Caki2 (cell line): ENCODE data around the gene PCSK6. TPM values are rescaled to one million over a fixed set of nuclear protein-coding genes. Genes with fewer than 3 reads are reported as not detected.
A peak's percentile ranks its signal among the peaks of the same experiment; 100 is the strongest.
"Not testable (repeated sequence)": the region's sequence is repeated elsewhere in the genome, so short reads cannot be mapped to it uniquely, and the experiment has no call there.

Experiments
- DNase-seq: peaks from one replicate; pipeline ENCODE4 v3.0.0-alpha.2; 2015; ENCODE audit warnings: low read depth
- in situ Hi-C: cut with HindIII; loops from 2 replicates; pipeline ENCODE4 v1.10.0; 2016; ENCODE audit warnings: low sequenced_read_pairs, low pct_unique_long_range_greater_than_20kb, mixed read lengths
- total RNA-seq: library from RNA; depleted of rRNA; stranded (reverse); fragments of >200 nt; shearing (Covaris generic); gene quantifications from 2 replicates; pipeline ENCODE4 v1.2.3, GENCODE V29; 2014; ENCODE audit warnings: low replicate concordance

PCSK6 gene
- total RNA-seq, 1 experiment from 2014 or later, result 5.5 TPM

- DNase-seq, result no peak
- in situ Hi-C loops, result no loop called here
These were observed 183.0 kb downstream of the PCSK6 start for GRCh38 chr15:101306341-101307047.

- no peak for DNase-seq
These were observed 183.7 kb downstream of the PCSK6 start for GRCh38 chr15:101305820-101306255.

GRCh38 chr15:101303408-101303807, 186.1 kb downstream of the PCSK6 start:
- no peak for DNase-seq
- in situ Hi-C loops, result no loop called here

More at GRCh38 chr15:101305820-101306255, 183.7 kb downstream of the PCSK6 start:
- in situ Hi-C loops, result no loop called here

DNA sequence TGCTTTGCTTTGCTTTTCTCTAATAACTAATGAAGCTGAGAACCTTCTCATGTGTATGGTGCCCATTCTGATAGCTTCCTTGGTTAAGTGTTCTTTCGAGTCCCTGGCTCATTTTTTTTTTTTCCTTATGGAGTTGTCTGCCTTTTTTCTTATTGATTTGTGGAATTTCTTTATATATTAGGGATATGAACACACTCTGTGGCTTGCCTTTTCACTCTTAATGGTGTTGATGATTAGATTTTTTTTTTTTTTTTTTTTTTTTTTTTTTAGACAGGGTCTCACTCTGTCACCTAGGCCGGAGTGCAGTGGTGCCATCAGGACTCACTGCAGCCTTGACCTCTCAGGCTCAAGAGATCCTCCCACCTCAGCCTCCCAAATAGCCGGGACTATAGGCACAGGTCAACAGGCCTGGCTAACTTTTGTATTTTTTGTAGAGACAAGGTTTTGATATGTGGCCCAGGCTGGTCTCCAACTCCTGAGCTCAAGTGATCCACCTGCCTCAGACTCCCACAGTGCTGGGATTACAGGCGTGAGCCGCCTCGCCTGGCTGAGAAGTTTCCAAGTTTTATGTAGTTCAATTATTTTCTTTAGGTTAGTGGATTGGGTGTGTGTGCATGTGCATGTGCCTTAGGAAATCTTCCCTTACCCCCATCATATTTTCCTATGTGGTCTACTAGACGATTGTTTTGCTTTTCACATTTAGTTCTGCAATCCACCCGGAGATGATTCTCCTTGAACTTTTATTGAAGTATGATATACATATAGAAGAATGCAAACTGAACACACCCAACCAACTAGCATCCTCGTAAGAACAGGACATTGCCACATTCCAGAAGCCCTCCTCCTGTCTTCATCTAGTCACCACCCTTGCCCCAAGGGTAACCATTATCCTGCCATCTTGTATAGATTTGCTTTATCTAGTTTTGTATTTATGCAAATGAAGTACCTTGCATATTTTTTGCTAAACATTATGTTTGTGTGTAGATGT, 192.8 kb downstream of the PCSK6 start:
- in situ Hi-C loops, result no loop called here
- DNase-seq, result no peak

- no peak for DNase-seq
- in situ Hi-C loops, result no loop called here
These were observed 193.8 kb downstream of the PCSK6 start for GRCh38 chr15:101295607-101296161.

DNA sequence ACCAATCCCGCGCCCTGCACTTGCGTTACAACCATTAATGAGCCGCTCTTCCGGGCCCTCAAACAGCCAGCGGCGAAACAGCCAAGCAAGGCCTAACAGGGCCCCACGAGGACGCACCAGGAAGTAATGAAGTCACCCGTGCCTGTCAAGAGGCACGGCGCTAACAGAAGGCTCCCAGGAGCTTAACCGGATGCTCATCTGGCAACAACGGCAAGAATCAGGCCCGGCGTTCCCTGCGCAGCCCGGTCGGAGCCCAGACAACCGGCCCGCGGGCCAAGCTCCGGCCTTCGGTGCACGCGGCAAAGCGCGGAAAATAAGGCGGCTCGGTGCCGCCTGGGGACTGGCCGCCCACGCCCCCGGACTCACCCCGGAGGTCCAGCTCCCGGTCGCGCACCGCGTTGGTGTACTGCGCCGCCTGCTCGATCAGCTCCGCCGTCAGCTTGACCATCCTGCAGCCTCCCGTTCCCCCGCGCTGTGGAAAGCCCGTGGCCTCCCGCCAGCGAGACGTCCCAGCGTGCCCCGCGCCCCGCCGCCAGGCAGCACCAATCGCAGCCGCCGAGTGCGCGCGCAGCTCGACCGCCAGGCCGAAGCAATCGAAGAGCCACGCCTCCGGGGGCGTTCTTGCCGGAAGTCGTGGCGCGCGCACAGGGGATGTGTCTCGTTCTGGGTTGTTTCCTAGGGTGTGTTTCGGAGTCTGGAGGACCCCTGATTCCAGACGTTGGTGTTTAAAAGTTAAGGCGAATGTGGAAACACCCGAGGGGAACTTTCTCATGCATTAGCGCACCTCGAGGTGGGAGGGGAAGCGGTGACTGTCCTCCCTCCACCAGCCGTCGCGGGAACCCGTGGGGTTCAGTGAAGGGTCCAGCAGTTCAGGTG, 194.5 kb downstream of the PCSK6 start, which contains the start of gene SNRPA1:
TSS of gene SNRPA1 (minus strand) at position 518 of the 876 bp plus-strand sequence. CDS start at position 448, 70 bp downstream.
- in situ Hi-C loops, result no loop called here

GRCh38 chr15:101293122-101293521, 196.4 kb downstream of the PCSK6 start:
- in situ Hi-C loops, result no loop called here

More for the DNA sequence above, 194.5 kb downstream of the PCSK6 start, which contains the start of gene SNRPA1:
- DNase-seq, result peak; percentile 87

GRCh38 chr15:101288905-101289513, 200.5 kb downstream of the PCSK6 start:
- DNase-seq, result peak; percentile 29
- in situ Hi-C loops, result no loop called here

More at GRCh38 chr15:101293122-101293521, 196.4 kb downstream of the PCSK6 start:
- DNase-seq, result peak; percentile 32

GRCh38 chr15:101287342-101287741, 202.2 kb downstream of the PCSK6 start:
- in situ Hi-C loops, DNase-seq: not testable (repeated sequence)

DNA sequence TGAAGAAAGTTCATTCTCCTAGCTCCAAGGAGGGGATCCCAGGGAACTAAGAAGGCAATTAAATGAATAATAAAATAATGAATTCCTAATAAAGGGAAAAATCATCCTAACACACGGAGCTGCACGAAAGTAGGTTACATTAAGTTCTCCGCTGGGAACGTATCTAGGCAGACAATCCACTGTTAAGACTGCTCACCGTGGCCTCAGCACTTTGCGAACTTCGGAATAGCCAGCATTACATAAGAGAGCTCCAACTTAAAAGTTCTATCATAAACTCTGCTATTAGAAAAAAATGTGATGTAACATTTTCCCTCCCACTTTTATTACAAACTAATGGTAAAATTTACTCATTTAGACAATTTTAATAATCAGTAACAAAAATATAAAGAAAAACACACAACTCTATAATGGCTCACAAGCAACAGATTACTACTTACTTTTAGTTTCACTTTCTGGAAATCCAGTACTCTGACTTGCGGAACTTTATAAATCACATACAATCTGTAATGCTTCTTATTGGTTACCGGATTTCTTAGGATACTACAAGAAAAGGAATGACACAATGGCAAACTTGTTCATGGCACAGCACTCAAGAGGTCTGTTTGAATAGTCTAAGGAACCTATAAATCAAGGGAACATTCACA, 202.9 kb downstream of the PCSK6 start:
- DNase-seq, result no peak
- in situ Hi-C loops, result no loop called here

DNA sequence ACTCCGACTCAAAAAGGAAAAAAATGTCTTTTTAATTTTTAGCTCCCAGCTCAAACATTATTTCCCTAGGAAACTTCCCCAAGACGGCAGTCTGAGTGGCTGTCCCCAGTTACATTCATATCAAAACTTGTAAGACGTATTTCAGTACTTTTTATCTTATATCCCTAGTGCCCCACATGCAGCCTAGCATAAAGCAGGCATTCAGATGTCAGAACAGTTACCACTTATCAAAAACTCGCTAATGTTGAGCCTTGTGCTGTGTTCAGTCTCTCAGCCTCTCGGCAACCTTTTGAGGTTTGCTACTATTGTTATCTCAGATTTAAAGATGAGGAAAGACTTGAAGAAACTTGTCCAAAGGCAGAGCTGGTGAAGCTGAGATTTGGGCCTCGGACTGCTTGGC, 205.6 kb downstream of the PCSK6 start:
- in situ Hi-C loops, result no loop called here
- no peak for DNase-seq

DNA sequence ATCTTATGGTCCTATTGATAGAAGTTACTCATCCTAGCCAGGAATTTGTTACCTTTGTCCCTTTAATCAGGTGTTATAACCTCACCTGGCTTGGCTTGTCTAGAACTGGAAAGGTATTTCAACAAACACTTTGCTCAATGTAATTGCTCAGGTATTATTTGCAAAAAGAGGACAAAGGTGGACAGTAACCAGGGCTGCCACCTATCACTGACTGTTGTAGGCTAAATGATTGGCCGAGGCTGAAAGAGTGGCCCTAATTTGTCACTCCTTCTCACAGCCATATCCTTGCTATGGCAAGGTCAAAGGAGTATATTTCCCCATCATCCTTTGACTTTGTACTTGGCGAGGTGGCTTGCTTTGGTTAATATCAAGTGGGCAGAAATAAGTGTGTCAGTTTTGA, 209.5 kb downstream of the PCSK6 start:
- DNase-seq, result no peak
- in situ Hi-C loops, result no loop called here

GRCh38 chr15:101277943-101278564, 211.5 kb downstream of the PCSK6 start:
- in situ Hi-C loops, result no loop called here
- DNase-seq, result no peak

GRCh38 chr15:101277038-101277822, 212.3 kb downstream of the PCSK6 start, which contains the start of gene SELENOS:
SELENOS (minus strand) TSS chr15:101277485; CDS start chr15:101277417, 68 bp downstream.
- in situ Hi-C loops, result no loop called here
- DNase-seq, result peak; percentile 83

GRCh38 chr15:101276501-101277037, 212.9 kb downstream of the PCSK6 start:
- DNase-seq, result peak; percentile 13

More at GRCh38 chr15:101276501-101277037, 212.9 kb downstream of the PCSK6 start:
- in situ Hi-C loops, result no loop called here
